GM18951 (cell line): ENCODE measurements around the gene NXT1.

ENCODE experiments used
- POLR2A ChIP-seq: IDR thresholded peaks from 4 replicates; pipeline ENCODE4 v1.6.1; 2011; ENCODE audit warnings: mild to moderate bottlenecking; ENCODE audit not compliant: insufficient read length, insufficient read depth; ENCODE audit errors: extremely low read depth
- in situ Hi-C: fragments of 300-500 bp; cut with MboI; formaldehyde crosslinking; loops from one replicate; pipeline ENCODE4 v1.12.0; 2022; ENCODE audit warnings: low sequenced_read_pairs, mixed read lengths, inconsistent platforms; ENCODE audit not compliant: unreplicated experiment

Gene NXT1

DNA sequence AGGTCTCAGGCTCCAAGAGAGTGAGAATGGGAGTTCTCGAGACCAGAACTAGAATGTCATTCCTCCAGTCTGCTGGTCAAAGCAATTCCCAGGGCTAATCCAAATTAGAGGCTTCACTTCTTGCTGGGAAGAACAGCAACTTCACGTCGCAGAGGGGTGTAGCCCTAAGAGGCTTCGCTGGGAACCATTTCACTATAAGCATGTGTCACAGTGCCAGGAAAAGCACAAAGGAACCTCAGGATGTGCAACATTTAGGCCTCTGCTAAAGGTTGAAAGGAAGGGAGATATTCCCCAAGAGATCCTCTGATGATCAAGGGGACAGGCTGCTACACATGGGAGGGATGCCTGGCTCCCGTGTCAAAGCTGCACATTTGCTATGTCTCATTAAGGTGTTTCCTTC lies 35.9 kb upstream of the NXT1 start:
- in situ Hi-C loops = no loop called here
- TF ChIP-seq POLR2A = no peak

DNA sequence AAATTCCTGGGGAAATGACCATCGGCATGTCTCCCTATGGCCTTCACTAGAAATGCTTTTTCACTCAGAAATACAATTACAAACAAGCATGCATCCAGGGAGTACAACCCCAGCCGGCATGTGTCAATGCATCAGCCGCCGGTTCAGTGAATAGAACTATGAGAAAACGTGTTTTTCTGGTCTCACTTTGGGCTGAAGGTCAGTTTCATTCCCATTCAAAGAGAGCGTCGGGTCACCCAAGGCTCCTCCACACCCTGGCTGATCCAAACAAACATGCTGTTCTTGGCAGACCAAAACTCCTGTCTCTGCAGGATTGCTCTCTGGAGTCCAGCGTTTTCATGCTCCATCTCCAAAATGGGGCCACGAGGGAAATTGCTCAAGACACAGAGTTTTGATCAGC lies 35.5 kb upstream of the NXT1 start:
- in situ Hi-C loops = no loop called here
- no peak for TF ChIP-seq POLR2A

DNA sequence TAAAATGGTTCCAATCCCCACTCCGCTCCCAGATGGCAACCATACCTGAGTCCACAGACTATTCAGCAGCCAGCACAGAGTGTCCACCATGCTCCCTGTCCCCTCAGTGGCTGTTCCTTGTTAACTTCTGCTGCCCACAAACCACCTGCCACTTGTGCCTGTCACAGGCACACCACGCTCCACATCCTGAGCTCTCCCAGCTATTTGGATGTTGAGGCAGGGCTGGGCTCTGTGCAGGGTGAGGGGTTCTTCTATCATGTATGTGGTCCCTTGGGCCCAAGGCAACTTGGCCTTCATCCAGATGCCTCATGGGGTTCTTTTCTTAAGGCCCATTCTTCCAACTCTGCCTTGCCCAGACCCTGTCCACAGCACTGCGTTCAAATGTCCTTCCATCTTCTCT lies 34.0 kb upstream of the NXT1 start:
- in situ Hi-C loops = no loop called here
- no peak for TF ChIP-seq POLR2A

DNA sequence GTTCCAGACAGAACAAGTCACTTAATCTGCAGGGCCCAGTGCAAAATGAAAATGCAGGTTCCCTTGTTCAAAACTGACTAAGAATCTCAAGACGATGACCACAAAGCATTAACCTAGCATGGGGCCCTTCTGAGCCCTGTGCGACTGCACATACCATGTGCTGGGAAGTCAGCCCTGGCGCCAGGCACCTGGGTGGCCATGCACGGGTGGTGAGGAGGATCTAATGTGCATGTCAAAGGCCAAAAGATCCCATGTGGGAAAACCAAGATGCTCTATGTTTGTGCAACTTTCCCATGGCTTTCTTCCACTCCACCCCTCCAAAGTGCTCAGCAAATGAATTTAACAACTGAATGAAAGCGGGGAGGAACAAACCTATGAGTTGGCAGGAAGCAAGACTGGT lies 33.5 kb upstream of the NXT1 start:
- TF ChIP-seq POLR2A = no peak
- in situ Hi-C loops = no loop called here

DNA sequence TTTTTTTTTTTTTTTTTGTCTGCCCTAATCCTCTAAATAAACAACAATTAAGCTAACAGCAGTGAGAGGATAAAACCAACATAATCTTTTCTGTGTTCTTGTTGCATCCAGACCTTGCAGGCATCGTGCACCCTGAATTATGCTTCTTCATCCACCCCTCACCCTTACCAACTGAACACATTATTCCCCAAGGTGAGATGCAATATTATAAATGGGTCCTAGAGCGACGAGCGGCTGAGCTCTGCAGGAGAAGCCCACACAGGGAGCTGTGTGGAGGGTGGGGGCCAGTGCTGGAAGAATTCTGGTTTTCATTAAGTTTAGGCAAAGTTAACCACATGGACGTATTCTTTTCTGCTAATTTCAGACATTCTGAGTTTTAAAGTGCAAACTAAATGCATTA lies 32.2 kb upstream of the NXT1 start:
- in situ Hi-C loops = no loop called here
- TF ChIP-seq POLR2A = no peak

DNA sequence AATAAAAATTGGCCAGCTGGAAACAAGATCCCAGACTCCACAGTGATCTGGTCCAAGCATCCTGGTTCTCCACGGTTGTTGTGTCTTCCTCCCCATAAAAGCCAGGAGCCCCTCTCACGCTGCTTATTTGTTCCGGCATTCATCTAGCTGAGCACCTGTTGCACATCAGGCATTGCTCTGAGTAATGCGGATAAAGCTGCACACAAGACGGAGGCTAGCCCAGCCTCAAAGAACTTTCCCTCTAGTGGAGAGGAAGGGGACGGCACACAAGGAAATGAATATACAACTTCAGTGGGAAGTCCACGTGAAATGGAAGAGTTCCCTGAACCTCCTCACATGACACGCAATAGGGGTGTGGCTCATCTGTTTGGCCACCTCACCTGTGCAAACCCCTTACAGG lies 30.3 kb upstream of the NXT1 start:
- TF ChIP-seq POLR2A = no peak
- in situ Hi-C loops = no loop called here

DNA sequence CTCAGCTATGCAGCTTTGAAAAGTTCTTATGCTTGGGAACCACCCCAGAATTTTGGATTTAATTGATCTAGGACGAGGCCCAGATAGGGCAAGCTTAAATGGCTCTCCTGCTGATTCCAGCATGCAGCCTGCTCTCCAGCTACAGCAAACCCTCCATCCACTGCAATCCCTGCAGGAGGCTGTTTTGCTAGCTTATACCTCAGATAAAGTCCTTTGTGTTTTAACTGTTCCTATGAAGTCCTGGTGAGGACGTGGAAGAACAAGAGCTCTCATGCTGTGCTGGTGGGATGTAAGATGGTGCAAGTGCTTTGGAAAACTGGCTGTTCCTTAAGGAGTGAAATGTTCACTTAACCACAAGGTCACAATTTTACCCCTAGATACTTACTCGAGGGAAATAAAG lies 25.5 kb upstream of the NXT1 start:
- TF ChIP-seq POLR2A = no peak
- in situ Hi-C loops = no loop called here

DNA sequence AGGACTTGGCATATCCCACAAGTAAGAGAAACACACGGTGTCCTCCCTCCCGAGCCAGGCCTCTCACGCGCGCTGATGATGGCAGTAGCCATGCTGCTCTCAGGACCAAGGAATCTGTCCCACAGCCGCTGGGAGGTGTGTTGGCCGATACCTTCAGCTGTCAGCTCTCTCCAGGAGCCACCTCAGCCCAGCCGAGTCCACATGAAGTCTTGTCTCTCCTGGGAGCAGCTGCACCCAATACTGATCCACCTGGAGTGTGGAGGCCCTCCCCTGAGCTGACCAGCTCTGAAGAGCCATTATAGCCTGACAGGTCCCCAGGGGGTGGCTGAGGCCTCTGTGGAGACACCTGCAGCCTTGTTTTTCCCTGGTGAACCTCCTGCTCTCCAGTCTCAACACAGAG lies 23.8 kb upstream of the NXT1 start:
- in situ Hi-C loops = no loop called here
- TF ChIP-seq POLR2A = no peak

DNA sequence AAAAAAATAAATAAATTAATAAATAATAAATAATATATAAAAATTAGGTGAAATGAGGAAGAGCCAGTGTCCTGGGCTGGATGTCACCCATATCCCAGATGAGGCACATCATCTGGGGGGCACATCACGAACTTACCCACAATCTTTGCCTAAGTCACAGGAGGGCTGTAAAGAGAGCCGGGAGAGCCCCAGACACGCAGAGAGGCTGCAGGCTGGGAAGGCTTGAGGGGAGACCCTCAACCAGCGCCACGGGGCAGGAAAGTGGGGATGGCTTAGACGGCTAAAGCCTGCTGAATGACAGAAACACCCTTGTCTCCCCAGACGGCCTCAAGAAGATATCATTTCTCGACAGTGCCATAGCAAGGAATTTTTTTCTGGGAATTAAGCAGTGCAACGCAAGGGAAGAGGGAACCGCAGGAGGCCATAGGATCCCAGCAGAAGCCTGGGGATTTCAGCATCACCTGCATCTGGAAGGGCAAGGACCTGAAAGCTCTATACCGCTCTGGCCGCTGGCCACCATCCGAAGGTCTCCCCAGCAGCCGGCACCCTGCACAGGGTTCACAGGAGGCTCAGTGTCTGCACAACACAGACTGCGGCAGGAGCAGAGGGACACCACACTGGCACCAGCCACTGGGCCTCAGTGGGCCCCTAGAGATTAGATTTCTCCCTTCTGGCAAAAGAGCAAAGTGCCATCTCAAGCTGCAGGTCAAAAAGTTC lies 22.8 kb upstream of the NXT1 start:
- no peak for TF ChIP-seq POLR2A
- in situ Hi-C loops = no loop called here

DNA sequence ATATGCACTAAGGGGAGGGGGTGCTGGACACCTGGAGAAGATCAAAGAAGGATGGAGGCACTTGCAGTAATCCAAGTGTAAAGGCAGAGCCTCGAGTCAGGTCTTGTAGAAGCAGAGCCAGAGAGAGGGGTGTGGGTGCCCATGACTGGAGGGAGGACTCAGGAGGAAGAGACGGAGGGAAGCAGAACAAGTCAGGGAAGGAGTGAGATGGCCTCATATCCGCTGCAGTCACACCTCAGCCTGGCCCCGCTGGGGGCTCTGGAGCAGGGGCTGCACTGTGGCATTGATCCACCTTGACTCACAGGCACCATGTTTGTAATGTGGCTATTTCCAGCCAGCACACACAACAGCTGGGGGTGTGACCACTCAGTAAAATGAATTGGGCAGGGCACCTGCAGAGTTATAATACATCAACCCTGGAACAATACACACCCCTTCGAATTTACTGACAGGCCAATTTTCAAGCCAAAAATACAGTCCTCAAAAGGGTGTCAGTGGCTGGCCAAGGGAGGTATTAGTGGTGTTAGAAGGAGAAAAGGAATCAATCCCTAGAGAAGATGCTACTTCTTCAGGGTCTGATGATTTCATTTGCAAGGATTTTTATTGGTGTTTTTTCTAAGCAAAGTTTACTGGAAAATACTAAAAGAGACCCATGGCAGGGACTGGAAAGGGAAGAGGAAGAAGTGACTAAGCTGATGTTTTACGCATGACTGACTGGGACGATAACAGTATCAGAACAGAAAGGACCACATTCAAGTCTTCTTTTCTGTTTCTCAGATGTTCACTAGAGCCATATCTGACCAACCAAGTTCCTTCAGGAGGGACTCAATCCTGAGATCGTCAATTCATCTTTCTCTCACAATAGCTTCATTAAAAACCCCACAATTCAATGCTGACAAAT lies 18.9 kb upstream of the NXT1 start:
- in situ Hi-C loops = no loop called here
- no peak for TF ChIP-seq POLR2A

DNA sequence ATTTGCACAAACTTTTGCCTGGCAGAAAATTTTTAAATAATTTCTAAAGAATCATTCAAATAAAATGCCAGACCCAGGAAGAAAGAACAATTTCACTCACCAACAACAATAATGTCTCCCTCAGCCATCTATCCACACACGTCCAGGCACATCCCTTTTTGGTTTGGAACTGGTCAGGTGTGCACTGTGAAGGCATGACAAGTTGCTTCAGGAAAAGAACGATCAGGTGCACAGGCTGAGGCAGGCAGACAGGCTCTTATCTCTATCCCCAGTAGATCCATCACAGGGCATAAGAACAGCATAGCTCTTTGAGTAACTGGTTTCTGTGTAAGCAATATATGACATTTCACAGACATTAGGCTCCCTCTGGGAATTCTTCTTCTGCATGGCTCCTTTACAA lies 18.1 kb upstream of the NXT1 start:
- TF ChIP-seq POLR2A = no peak
- in situ Hi-C loops = no loop called here

DNA sequence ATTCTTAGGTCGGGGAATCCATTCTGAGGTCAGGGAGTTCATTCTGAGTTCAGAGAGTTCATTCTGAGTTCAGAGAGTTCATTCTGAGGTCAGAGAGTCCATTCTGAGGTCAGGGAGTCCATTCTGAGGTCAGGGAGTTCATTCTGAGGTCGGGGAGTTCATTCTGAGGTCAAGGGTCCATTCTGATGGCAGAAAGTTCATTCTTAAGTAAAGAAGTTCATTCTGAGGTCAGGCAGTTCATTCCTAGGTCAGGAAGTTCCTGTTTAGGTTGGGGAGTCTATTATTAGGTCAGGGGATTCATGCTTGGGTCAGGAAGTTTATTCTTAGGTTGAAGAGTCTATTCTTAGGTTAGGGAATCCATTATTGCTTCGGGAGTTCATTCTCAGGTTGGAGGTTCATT lies 16.5 kb upstream of the NXT1 start:
- no peak for TF ChIP-seq POLR2A
- in situ Hi-C loops = no loop called here

DNA sequence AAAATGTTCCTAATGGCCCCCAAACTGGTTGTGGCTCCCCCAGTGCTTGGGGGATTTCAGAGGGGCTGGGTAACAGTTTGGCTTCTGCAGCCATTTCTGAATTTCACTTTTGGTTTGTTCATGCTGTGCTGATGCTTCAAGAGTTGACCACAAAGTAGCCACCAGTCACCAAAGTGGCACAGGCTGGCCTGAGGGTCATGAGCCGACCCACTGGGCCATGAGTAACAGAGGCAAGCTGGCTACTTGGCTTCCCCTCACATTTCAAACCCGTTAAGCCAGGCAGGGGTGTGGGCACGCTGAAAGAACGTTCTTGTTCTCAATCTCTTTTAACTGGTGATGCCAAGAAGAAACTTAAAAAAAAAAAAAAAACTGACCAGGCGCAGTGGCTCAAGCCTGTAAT lies 15.1 kb upstream of the NXT1 start:
- in situ Hi-C loops = no loop called here
- no peak for TF ChIP-seq POLR2A

DNA sequence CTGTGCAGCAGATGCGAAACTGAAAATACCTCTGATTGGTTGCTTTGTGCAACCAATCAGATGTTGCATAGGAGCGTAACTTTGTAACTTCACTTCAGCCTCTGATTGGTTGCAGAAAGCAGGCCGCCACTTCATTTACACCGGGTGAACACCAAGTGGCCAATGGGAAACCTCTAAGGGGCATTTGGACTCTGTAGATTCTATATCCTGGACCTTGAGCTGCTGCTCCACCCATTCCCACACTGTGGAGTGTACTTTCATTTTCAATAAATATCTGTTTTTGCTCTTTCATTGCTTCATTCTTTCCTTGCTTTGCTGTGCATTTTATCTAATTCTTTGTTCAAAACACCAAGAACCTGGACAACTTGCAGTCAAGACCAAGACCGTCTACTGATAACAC lies 14.1 kb upstream of the NXT1 start:
- in situ Hi-C loops = no loop called here
- no peak for TF ChIP-seq POLR2A
